ENCODE measurements around the gene COL18A1.
"Not testable (repeated sequence)": the region's sequence is repeated elsewhere in the genome, so short reads cannot be mapped to it uniquely, and the experiment has no call there.

Gene COL18A1

DNA sequence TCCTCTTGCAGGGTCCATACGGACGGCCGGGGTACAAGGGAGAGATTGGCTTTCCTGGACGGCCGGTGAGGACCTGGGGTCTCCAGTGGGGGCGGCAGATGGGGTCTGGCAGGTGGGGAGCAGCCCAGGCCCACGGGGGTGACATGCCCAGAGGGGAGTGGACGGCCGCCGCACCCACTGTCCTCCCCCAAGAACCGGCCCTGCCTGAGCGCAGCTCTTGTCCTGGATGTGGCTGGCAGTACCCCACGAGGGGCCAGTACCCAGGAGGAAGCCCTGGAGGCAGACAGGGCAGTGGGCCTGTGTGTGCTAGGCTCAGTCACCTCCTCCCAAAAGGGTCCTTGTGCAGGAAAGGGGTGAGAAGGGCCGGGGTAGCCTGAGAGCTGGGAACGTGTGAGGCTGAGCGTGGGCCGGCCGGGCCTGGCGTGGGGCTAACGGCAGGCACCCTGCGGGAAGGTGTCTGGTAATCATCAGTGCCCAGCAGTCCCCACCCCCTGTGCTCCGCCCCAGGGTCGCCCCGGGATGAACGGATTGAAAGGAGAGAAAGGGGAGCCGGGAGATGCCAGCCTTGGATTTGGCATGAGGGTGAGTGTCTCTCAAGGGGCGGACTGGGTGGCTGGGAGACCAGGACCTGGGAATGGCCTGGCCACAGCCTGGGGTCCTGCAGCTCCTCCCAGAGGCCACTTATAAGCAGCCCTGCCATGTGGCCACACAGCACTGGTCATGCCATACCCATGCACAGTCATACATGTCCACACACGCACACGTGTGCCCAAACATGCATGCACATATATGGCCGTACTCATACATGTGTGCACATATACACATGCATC is 90.1 kb downstream of the COL18A1 start:
- DNase-seq (ENCODE audit: low read depth), result no peak

DNA sequence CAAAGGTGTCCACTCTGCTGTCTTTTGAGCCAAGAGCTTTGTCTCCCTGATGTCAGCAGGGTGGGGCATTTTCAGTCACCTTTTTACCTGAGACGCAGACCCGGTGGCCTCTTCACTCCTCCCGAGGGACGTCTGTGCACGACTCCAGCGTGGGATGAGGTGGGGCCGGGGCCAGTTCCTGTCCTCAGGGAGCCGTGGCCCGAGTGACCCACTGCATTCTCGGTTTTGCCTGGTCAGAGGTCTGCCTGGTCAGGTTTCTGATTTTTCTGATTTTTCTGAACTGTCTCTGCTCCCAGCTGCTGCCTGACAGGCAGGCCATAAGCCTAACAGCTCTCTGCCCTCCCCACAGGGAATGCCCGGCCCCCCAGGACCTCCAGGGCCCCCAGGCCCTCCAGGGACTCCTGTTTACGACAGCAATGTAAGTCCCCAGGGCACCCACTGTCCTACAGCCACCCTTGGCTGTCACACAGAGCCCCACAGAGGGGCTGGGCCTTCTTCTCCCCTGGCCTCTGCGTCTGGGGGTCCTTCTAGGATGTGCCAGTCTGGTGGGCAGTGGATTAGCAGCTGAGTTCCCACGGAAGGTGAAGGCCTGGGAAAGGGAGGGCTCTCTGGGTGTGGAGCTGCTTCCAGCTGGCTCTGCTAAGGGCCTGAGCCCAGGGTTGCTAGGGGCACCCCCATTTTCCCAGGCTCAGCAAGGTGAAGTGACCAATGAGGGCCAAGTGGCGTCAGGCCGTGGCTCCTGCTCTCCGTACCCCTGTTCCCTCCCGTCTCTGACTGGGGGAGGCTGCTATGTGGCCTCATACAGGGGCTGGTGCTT is 91.4 kb downstream of the COL18A1 start:
- DNase-seq (ENCODE audit: low read depth), result no peak

DNA sequence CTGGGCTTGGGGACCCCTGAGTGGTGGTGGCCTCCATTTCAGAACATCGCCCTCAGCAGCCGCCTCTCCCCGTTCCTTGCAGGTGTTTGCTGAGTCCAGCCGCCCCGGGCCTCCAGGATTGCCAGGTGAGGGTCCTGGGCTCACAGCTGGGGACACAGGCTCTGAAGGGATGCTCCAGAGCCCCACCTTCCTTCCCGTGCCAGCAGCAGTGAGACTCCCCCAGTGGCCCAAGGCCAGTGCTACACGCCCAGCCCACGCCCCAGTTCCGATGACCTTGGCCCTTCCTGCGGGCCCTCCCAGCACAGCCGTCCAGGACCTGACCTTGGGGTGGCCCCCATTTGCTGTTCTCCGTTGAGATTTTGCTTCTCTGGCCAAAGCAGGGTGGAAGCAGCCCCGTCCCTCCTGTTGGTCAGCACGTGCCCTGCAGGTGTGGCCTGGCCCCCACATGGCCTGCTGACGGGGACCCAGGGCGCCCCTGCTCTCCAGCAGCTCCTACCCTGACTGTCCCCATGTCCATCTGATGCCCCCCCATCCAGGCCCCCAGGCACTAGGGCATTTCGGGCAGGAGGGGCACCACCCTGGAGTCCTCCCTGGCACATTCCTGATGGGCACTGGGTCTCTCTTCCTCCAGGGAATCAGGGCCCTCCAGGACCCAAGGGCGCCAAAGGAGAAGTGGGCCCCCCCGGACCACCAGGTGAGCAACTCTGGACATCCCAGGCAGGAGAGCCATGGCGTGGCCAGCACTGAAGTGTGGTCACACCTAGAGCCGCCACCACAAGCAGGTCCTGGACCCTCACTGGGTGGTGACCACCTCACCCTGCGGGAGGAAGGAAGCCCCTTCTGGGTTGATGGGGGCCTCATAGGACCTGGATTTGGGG is 92.2 kb downstream of the COL18A1 start:
- no peak for DNase-seq (ENCODE audit: low read depth)

DNA sequence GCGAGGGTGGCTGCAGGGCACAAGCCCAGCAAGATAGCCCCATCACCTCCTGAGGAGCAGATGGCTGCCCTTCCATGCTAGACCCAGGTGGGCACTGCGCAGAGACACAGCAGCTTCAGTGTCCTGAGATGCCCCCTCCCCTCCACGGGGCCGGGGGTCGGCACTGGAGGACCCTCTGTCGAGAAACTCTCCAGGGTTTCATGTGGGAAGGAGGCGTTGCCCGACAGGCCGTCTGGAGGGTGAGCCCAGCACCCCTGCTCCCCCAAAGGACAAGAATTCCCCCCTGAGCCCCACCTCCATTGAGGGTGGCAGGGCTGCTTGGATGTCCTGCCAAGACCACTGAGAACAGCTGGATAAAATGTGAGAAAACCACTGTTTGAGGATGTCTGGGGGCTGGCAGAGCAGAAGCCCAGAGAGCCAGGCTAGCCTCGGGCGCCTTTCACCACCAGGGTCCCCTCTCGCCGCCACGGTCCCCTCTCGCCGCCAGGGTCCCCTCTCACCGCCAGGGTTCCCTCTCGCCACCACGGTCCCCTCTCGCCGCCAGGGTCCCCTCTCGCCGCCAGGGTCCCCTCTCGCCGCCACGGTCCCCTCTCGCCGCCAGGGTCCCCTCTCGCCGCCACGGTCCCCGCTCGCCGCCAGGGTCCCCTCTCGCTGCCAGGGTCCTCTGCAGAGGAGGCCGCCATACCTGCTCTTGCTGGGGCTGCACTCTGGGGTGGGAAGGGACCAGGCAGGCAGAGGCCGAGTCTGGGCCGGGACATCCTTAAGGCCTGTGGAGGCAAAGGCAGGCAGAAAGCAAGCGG is 93.1 kb downstream of the COL18A1 start:
- no peak for DNase-seq (ENCODE audit: low read depth)

DNA sequence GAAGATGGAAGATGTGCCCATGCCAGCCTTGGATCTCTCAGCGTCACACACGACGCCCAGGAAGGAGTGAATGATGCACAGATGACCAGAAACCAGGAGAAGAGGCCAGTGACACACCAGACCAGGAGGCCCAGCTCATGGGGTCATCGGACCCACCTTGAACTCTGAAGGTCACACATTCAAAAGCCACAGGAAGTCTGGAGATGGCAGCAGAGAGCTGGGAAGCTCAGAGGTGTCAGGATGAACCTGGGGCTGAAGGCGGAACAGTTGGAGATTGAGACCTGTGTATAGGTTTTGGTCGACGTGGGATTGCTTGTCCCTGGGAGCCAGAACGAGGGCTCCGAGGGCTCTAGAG is 93.7 kb downstream of the COL18A1 start:
- DNase-seq (ENCODE audit: low read depth), result no peak

DNA sequence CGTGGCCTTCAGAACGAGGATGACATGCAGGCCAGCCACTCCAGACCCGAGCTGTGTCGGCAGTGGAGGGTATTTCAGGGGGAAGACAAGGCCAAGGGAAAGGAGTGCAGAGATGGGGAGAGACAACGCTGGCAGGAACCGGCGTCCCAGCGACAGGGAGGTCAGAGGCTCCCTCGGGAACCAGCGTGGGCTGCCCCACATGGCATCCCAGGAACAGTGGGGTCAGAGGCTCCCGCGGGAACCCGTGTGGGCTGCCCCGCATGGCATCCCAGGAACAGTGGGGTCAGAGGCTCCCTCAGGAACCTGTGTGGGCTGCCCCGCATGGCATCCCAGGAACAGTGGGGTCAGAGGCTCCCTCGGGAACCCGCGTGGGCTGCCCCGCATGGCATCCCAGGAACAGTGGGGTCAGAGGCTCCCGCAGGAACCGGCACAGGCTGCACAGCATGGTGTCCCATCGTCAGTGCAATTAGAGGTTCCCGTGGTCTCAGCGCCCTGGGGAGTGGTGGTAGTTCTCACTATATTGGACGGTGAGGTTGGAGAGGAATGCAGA is 94.3 kb downstream of the COL18A1 start:
- no peak for DNase-seq (ENCODE audit: low read depth)

DNA sequence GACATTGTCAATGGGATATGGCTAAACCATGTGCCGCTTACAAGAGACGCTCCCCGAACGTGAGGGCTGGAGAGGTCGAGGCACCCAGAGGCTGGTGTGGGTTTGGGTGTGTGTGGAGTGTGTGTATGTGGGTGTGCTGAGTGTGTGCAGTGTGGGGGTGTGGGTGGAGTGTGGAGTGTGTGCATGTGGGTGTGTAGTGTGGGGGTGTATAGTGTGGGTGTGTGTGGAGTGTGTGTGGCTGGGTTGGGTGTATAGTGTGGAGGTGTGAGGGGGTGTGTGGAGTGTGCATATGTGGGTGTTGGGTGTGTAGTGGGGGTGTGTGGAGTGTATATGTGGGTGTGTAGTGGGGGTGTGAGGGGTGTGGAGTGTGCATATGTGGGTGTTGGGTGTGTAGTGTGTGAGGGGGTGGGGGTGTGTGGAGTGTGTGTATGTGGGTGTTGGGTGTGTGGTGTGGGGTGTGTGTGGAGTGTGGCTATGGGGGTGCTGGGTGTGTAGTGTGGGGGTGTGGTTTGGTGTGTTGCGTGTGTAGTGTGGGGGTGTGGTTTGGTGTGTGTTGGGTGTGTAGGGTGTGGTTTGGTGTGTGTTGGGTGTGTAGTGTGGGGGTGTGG is 95.1 kb downstream of the COL18A1 start:
- DNase-seq (ENCODE audit: low read depth), result no peak

DNA sequence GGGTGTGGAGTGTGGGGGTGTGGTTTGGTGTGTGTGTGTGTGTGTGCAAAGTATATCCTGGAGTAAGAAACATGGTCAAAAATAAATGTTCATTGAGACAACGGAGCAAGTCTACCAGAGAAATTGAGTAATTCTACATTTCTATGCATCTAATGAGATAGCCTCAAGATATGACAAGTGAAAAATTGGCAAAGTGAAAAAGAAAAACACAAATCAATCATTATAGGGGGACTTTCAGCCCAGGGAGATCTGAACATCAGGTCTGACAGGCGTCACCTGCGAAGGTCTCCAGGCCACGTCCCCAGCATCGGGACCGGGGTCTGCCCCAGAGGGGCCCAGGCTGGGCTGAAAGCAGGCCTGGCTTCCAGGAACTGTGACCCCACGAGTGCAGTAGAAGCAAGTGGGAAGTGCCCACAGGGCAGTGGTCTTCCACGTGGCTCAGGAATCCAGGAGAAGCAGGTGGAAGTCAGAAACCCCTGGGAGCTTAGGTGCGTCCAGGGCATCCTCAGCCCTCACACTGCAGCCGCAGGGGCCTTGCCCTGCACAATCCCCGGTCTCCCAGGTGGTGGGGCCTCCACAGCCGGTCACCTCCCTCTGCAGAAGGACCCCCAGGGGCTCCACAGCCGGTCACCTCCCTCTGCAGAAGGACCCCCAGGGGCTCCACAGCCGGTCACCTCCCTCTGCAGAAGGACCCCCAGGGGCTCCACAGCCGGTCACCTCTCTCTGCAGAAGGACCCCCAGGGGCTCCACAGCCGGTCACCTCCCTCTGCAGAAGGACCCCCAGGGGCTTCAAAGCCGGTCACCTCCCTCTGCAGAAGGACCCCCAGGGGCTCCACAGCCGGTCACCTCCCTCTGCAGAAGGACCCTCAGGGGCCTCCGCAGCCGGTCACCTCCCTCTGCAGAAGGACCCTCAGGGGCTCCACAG is 96.4 kb downstream of the COL18A1 start:
- DNase-seq (ENCODE audit: low read depth), result not testable (repeated sequence)

DNA sequence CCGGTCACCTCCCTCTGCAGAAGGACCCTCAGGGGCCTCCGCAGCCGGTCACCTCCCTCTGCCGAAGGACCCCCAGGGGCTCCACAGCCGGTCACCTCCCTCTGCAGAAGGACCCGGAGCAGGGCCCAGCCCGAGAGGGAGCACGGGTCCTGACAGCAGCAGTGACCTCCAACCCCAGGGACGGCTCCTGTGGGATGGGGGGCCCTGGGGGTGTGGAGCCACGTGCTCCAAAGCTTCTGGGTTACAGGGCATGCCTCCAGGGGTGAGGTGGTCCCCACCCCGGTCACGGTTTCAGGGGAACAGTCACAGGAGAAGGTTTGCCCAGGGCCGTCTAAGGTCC is 97.0 kb downstream of the COL18A1 start:
- DNase-seq (ENCODE audit: low read depth), result no peak

DNA sequence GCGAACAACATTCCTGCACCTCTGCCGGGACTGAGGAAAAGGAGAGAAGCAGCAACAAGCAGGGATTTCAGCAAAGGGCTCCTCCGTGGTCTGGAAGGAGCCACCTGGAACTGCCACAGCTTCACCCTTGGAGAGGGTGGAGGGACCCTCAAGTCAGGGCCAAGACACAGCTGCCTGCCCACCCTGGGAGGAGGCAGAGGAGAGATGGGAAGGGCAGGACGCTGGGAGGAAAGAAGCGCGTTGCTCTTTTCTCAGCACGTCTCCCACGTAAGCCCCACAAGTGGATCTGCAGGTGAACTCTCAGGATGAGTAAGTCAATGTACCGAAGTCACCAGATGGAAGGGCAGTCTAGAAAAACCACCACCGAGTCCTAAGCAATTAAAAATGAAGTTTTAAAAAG is 97.6 kb downstream of the COL18A1 start:
- no peak for DNase-seq (ENCODE audit: low read depth)

DNA sequence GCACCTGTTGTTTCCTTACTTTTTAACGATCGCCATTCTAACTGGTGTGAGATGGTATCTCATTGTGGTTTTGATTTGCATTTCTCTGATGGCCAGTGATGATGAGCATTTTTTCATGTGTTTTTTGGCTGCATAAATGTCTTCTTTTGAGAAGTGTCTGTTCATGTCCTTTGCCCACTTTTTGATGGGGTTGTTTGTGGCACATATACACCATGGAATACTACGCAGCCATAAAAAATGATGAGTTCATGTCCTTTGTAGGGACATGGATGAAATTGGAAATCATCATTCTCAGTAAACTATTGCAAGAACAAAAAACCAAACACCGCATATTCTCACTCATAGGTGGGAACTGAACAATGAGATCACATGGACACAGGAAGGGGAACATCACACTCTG is 98.3 kb downstream of the COL18A1 start:
- not testable (repeated sequence) for DNase-seq (ENCODE audit: low read depth)

DNA sequence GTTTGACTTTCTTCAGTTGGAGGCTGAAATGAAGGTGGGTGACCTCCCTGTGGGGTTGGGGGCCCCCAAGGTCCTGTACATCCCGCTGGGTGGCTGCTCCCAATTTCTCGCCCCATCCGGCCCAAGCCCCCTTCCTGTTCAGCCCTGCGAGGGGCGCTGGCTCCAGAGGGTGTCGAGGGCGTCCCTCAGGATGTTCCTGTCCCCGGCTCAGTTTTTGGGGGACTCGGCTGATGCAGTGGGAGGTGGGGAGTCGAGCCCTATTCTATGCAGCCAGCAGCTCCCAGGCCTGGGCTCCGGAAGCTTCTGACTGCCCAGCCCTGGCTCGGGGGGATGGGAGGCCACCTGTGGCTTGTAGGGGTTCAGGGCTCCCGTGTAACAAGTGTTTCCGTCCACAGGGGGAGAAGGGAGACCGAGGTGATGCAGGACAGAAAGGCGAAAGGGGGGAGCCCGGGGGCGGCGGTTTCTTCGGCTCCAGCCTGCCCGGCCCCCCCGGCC is 99.1 kb downstream of the COL18A1 start:
- no peak for DNase-seq (ENCODE audit: low read depth)

DNA sequence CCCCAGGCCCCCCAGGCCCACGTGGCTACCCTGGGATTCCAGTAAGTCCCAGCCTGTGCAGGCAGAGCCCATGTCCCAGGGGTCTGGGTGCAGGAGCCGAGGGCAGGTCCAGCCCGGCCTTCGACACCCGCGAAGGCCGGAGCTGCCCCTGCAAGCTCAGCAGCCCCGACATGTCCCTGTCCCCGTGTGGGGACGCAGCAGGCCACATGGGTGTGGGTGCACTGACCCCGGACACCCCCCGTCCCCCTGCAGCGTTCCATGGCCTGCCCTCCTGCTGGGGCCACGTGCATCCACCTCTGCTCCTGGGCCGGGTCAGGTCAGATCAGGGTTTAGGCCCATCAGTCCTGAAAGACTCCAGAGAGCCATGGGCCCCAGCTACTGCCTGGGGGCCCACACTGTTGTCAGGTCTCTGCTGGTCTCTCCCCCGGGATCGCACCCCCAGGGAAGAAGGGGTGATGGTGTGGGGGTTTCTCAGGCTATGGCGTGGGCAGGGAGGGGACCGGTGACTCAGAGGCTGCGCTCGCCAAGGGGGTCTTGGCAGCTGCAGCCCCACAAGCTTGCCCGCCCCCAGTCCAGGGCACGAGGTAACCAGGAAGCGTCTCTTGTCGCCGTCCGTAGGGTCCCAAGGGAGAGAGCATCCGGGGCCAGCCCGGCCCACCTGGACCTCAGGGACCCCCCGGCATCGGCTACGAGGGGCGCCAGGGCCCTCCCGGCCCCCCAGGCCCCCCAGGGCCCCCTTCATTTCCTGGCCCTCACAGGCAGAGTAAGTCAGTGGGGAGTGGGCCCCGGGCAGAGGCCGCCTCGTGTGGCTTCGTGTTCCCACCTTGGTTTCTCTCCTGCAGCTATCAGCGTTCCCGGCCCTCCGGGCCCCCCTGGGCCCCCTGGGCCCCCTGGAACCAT is 99.8 kb downstream of the COL18A1 start:
- no peak for DNase-seq (ENCODE audit: low read depth)

DNA sequence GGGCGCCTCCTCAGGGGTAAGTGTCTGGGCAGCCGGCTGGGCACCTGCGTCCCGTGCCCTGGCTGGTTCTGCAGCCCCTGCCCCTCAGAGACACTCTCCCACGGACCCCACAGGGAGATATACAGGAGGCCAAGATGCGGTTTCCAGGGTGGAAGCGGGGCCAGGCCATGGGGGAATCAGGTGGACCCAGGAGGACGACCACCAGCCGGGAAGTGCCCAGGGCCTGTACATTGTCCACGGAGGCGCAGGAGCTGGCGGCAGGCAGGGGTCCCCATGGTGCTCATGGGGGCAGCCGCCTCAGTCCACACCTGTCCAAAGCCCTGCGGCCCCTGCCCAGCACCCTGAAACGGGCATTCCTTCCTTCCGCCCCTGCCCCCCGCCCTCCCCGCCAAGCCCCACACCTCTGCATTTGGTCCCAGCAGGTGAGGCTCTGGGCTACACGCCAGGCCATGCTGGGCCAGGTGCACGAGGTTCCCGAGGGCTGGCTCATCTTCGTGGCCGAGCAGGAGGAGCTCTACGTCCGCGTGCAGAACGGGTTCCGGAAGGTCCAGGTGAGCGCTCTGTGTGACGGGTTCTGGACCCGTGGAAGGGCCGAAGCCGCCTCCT is 100.6 kb downstream of the COL18A1 start:
- no peak for DNase-seq (ENCODE audit: low read depth)

DNA sequence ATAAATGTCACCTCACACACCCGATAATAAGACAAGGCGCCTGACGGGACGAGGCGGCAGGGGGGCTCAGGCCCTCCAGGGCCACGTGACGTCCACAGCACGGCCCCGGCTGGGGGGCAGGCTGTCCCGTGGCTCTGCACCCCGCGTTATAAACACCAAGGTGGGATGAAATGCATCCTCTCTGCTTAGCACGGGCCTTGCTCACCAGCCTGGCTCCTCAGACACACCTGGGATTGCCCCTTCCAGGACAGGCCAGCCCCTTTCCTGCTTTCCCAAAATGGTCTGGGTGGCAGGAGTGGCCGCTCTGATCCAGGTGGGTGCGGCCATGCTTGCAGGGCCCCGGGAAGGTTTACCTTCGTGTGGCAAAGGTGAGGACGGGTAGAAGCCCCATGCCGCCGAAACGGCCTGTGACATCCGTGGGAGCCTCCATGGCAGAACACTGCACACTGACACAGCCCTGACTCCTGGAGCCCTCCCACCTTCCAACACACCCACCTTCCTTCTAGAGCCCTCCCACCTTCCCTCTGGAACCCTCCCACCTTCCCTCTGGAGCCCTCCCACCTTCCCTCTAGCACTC is 101.4 kb downstream of the COL18A1 start:
- no peak for DNase-seq (ENCODE audit: low read depth)

DNA sequence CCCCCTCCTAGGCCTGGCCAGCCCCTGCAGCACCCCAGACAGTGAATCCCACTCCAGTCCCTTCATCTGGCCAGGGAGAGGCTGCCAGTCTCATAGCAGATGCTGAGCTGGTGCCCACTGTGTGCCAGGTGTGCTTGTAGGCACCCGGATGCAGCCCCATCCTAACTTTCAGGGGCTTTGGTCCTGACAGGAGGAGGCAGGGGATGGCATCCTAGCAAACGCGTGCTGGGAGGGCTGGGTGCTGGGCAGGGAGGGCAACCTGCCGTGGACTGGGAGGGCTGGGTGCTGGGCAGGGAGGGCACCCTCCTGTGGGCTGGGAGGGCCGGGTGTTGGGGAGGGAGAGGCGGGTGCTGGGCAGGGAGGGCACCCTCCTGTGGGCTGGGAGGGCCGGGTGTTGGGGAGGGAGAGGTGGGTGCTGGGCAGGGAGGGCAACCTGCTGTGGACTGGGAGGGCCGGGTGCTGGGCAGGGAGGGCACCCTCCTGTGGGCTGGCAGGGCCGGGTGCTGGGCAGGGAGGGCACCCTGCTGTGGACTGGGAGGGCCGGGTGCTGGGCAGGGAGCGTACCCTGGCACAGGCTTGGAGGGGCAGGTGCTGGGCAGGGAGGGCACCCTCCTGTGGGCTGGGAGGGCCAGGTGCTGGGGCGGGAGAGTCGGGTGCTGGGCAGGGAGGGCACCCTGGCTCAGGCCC is 102.0 kb downstream of the COL18A1 start:
- DNase-seq (ENCODE audit: low read depth), result no peak

DNA sequence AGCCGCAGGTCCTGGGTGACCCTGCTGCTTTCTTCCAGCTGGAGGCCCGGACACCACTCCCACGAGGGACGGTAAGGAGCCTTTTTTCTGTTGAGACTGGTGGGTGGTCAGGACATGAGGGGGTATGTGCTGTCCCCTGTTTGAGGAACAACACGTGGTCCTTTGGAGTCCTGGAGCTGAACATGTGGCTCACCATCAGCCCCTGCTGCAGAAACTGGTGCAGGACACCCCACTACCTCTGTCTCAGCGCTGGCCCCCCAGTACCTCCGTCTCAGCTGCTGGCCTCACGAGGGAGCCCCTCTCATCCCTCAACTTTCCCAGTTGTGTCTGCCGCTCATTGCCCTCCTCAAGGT is 102.5 kb downstream of the COL18A1 start:
- DNase-seq (ENCODE audit: low read depth), result no peak

All from non-pigmented ciliary epithelial cell (primary cell).